ENCODE measurements around the gene PRODH2. TPM values are rescaled to one million over a fixed set of nuclear protein-coding genes. Genes with fewer than 3 reads are reported as not detected.

Gene PRODH2, protein sequence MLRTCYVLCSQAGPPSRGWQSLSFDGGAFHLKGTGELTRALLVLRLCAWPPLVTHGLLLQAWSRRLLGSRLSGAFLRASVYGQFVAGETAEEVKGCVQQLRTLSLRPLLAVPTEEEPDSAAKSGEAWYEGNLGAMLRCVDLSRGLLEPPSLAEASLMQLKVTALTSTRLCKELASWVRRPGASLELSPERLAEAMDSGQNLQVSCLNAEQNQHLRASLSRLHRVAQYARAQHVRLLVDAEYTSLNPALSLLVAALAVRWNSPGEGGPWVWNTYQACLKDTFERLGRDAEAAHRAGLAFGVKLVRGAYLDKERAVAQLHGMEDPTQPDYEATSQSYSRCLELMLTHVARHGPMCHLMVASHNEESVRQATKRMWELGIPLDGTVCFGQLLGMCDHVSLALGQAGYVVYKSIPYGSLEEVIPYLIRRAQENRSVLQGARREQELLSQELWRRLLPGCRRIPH
- total RNA-seq: not detected

GRCh38 chr19:35812220-35813042, at the start of gene PRODH2:
PRODH2 (minus strand) TSS chr19:35812845; CDS start chr19:35812805, 40 bp downstream.
- FAIRE-seq (no peak), DNase-seq (ENCODE audit: low spot score in 2 of 2) (no peak)

DNA sequence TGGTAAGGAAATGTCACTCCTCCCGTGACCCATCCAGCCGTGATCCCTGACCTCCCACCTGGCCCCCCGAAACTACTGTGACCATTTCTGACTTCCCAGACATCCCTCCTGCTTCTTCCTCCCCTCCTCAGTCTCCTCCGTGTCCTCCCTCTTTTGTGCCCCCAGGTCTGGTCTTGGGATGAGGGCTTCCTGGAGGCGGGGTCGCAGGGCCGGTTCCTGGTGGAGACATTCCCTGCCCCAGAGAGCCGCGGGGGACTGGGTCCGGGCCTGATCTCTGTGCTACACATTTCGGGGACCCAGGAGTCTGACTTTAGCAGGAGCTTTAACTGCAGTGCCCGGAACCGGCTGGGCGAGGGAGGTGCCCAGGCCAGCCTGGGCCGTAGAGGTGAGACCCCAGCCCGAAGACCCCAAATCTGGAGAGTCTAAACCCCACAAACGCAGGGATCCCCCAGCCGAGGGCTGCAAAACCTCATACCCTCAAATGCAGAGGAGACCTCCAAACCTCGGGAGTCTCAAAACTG, 49.1 kb upstream of the PRODH2 start:
- FAIRE-seq: no peak
- DNase-seq (ENCODE audit: low spot score in 2 of 2): no peak

- no peak for FAIRE-seq
Measured at GRCh38 chr19:35860818-35861639, 48.4 kb upstream of the PRODH2 start.

GRCh38 chr19:35860436-35860817, 47.8 kb upstream of the PRODH2 start:
- no peak for DNase-seq (ENCODE audit: low spot score in 2 of 2)
- FAIRE-seq: no peak

More at GRCh38 chr19:35860818-35861639, 48.4 kb upstream of the PRODH2 start:
- no peak for DNase-seq (ENCODE audit: low spot score in 2 of 2)

DNA sequence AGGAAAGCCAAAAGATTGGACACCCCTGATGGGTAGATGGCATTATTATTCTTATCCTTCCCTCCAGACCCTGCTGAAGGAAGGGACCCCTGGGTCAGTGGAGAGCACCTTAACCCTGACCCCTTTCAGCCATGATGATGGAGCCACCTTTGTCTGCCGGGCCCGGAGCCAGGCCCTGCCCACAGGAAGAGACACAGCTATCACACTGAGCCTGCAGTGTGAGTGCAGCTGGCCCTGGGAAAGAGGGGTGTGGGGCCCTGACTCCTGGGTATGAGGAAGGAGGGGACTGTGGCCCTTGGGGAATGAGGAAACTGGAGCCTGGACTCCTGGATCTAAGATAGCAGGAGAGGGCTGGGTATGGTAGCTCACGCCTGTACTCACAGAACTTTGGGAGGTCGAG, 46.8 kb upstream of the PRODH2 start:
- no peak for FAIRE-seq
- no peak for DNase-seq (ENCODE audit: low spot score in 2 of 2)

GRCh38 chr19:35858311-35858710, 45.7 kb upstream of the PRODH2 start:
- DNase-seq (ENCODE audit: low spot score in 2 of 2): no peak
- no peak for FAIRE-seq

DNA sequence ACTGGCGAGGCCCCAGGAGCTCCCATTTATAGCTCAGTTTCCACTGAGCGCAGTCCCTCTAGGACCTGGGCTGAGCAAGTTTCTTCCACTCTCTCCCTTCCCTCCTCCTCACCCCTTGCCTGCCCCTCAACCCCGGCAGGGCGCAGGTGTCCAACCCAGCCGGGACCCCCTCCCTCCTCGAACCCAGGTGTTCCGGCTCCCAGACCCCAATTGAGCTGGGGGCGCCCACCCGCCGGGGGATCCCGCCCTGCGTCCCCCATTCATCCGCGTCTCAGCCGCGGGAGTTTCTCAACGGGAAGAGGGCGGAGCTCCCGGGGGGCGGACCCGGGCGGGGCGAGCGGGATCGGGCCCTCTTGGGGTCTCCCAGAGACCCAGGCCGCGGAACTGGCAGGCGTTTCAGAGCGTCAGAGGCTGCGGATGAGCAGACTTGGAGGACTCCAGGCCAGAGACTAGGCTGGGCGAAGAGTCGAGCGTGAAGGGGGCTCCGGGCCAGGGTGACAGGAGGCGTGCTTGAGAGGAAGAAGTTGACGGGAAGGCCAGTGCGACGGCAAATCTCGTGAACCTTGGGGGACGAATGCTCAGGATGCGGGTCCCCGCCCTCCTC, 44.0 kb upstream of the PRODH2 start, which contains the start of gene KIRREL2:
Gene KIRREL2, plus strand, starts transcription at position 366 of the 604 bp plus-strand sequence. Its CDS starts 209 bp downstream, at position 575.
- DNase-seq (ENCODE audit: low spot score in 2 of 2) (no peak), FAIRE-seq (no peak)

DNA sequence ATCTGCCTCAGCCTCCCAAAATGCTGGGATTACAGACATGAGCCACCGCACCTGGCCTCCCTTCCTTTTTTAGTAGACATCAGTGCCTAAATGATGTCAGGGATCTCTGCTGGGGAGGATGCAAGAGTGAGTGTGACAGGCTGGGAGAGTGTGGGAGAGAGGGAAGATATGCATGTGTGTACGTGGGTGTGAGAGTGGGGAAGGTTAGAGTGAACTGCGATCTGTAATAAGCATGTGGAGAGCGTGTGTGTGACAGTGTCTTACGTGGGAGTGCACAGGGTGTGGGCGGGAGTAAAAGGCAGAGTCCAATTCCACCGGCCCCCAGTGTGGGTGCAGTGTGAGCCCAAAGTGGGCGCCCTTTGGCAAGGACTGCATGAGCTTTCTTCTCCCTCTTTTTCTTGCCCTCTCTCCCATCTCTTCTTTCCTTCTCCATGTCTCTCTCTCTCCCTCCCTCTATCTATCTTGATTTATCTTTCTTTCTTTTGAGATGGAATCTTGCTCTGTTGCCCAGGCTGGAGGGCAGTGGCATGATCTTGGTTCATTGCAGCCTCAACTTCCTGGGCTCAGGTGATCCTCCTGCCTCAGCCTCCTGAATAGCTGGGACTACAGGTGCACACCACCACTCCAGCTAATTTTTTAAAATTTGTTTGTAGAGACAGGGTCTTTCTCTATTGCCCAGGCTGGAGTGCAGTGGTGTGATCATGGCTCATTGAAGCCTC, 40.6 kb upstream of the PRODH2 start:
- peak in 1 of 2 donors; percentile 46 for DNase-seq (ENCODE audit: low spot score in 2 of 2)
- no peak for FAIRE-seq

DNA sequence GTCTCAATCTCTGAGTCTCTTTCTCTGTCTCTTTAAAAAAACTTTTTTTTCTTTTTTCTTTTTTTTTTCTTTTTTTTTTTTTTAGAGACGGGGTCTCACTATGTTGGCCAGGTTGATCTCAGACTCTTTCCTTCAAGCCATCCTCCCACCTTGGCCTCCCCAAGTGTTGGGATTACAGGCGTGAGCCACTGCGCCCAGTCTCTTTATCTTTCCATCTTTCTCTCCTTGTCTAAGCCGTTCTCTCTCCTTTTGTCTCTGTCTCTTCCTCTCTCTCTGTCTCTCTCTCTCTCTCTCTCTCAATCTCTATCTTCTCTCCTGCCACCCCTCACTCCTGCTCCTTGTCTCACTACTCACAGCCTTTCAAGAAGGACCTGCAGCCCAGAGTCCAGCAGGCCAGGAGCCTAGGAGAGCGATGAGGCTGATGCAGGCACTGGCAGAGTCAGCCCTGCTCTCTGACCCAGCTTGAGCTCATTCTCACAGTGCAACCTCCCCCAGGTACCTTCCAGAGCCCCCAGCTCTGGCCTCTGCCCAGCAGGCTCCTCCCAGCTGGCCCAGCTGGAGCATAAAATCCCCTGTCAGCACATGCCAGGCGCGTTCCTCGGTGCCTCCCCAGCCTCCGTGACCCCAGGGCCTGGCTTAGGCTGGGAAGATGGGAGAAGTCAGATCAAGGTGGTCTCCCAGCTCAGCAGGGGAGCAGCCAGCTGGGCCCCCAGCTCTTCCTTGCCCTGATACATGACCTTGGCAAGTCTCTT, 39.6 kb upstream of the PRODH2 start, which contains the start of gene NPHS1:
Gene NPHS1, minus strand, starts transcription at position 476 of the 752 bp plus-strand sequence. CDS start 667 bp downstream, outside the sequence.
- no peak for FAIRE-seq
- DNase-seq (ENCODE audit: low spot score in 2 of 2): no peak

- DNase-seq (ENCODE audit: low spot score in 2 of 2) (no peak), FAIRE-seq (no peak)
Measured at GRCh38 chr19:35851213-35852028, 38.8 kb upstream of the PRODH2 start.

- FAIRE-seq: no peak
- DNase-seq (ENCODE audit: low spot score in 2 of 2): no peak
Measured at GRCh38 chr19:35848919-35849505, 36.4 kb upstream of the PRODH2 start.

DNA sequence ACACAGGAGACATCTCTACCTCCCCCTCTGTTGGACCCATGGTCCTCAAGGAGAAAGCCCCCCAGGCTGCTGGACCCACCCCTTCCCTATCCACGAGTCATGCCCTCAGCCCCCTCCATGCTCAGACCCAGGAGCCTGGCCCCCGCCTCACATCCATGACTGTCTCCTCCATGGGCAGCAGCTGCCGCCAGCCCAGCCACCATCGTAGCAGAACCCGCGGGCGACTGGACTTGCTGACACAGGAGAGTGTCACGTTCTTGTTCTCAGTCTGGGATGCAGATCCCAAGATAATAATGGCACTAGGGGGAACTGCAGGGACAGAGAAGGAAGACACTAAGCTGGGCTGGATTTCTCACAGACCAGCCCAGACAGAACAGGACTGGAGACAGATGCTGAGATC, 35.8 kb upstream of the PRODH2 start:
- FAIRE-seq (no peak), DNase-seq (ENCODE audit: low spot score in 2 of 2) (no peak)

- no peak for FAIRE-seq
Measured at GRCh38 chr19:35847911-35848310, 35.3 kb upstream of the PRODH2 start.

GRCh38 chr19:35846038-35846668, 33.5 kb upstream of the PRODH2 start:
- peak in 1 of 2 donors; percentile 47 for DNase-seq (ENCODE audit: low spot score in 2 of 2)

More at GRCh38 chr19:35847911-35848310, 35.3 kb upstream of the PRODH2 start:
- DNase-seq (ENCODE audit: low spot score in 2 of 2): no peak

DNA sequence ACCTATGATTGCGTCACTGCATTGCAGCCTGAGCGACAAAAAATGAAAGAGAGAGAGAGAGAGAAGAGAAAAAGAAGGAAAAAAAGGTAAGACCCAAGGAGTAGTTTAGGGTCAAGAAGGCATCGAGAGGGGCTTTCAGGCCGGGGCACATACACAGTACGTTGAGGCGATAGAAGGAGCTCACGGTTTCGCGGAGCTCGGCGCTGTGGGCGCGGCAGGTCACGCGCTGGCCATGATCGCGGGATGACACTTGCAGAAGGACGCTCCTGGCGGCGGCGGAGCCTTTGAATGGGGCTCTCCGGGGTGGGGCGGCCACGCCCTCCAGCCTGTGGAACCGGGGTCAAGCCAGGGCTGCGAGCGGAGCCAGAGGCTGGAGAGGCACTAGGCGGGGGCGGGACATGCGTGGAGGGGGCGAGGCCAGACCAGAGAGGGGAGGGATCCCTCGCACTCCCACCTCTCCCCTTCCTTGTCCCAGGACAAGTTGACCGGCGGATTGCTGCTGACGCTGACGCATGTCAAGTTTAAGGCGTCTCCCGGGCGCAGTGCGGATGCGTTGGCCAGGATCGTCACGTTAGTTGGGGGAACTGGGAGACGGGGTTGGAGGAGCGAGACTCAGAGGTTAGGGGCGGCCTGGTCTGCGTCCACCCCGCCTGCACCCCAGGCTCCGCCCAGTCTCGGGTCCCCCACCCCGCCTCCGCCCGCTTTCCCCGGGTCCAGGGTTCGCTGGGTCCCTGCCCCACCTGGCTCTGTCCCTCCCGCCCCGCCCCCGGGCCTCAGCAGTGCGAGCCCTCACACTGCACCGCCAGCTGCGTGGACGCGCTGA, 32.8 kb upstream of the PRODH2 start:
- FAIRE-seq (no peak), DNase-seq (ENCODE audit: low spot score in 2 of 2) (peak in 1 of 2 donors; percentile 63)

More at GRCh38 chr19:35846038-35846668, 33.5 kb upstream of the PRODH2 start:
- FAIRE-seq: no peak

Measured in frontal cortex (tissue), 4 donors.